NCI-H69 (cell line): ENCODE measurements around the gene POLD2.

Experiments
- DNase-seq: peaks from one replicate; lab custom pipeline; 2025; lab: John Stamatoyannopoulos, UW

Gene POLD2

DNA sequence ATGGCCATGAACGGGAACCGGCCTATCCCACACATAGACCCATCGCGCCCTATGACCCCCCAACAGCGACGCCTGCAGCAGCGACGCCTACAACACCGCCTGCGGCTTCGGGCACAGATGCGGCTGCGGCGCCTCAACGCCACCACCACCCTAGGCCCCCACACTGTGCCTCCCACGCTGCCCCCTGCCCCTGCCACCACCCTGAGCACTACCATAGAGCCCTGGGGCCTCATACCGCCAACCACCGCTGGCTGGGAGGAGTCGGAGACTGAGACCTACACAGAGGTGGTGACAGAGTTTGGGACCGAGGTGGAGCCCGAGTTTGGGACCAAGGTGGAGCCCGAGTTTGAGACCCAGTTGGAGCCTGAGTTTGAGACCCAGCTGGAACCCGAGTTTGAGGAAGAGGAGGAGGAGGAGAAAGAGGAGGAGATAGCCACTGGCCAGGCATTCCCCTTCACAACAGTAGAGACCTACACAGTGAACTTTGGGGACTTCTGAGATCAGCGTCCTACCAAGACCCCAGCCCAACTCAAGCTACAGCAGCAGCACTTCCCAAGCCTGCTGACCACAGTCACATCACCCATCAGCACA, 9.5 kb downstream of the POLD2 start:
- no peak for DNase-seq

DNA sequence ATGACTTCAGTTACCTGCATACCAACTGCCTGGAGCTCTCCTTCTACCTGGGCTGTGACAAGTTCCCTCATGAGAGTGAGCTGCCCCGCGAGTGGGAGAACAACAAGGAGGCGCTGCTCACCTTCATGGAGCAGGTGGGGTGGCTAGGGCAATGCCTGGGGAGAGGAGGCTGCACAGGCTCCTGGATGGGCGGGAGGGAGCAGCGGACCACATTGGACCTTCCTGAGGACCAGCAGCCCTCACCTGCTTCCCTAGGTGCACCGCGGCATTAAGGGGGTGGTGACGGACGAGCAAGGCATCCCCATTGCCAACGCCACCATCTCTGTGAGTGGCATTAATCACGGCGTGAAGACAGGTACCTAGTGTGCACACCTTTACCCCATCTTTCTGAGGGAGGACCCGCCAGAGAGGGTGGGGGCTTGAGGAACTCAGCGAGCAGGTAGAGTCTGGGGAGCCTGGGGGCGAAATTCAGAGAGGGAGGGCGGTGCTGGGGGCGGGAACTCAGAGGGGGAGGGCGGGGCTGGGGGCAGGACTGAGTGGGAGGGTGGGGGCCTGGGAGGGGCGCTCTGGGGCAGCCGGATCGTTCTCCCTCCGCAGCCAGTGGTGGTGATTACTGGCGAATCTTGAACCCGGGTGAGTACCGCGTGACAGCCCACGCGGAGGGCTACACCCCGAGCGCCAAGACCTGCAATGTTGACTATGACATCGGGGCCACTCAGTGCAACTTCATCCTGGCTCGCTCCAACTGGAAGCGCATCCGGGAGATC, 10.2 kb downstream of the POLD2 start:
- no peak for DNase-seq

DNA sequence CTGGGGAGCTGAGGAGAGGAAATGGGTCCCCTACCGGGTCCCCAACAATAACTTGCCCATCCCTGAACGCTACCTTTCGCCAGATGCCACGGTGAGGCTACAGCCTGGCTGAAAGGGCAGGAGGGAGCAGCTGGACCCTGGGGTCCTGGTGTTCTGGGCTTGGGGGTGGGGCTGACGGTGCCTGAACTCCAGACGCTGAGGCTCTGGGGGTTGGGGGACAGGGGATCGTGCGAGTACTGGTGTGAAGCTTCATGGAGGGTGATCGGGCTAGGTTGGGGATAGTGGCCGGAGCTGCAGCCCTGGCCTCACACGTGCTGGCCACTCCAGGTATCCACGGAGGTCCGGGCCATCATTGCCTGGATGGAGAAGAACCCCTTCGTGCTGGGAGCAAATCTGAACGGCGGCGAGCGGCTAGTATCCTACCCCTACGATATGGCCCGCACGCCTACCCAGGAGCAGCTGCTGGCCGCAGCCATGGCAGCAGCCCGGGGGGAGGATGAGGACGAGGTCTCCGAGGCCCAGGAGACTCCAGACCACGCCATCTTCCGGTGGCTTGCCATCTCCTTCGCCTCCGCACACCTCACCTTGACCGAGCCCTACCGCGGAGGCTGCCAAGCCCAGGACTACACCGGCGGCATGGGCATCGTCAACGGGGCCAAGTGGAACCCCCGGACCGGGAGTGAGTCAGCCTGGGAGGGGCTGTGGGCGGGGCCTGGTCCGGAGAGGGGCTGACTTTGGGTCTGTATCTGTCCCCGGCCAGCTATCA, 10.9 kb downstream of the POLD2 start:
- DNase-seq: no peak

DNA sequence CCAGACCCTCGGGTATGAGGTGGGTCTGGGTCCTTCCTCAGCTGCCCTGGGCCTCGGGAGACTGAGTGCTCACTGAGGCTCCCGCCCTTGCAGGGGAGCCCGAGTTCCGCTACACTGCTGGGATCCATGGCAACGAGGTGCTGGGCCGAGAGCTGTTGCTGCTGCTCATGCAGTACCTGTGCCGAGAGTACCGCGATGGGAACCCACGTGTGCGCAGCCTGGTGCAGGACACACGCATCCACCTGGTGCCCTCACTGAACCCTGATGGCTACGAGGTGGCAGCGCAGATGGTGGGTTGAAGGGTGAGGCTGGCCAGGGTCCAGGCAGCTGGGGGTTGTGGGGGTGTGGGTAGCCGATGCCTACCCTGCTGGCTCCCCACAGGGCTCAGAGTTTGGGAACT, 11.6 kb downstream of the POLD2 start:
- no peak for DNase-seq

DNA sequence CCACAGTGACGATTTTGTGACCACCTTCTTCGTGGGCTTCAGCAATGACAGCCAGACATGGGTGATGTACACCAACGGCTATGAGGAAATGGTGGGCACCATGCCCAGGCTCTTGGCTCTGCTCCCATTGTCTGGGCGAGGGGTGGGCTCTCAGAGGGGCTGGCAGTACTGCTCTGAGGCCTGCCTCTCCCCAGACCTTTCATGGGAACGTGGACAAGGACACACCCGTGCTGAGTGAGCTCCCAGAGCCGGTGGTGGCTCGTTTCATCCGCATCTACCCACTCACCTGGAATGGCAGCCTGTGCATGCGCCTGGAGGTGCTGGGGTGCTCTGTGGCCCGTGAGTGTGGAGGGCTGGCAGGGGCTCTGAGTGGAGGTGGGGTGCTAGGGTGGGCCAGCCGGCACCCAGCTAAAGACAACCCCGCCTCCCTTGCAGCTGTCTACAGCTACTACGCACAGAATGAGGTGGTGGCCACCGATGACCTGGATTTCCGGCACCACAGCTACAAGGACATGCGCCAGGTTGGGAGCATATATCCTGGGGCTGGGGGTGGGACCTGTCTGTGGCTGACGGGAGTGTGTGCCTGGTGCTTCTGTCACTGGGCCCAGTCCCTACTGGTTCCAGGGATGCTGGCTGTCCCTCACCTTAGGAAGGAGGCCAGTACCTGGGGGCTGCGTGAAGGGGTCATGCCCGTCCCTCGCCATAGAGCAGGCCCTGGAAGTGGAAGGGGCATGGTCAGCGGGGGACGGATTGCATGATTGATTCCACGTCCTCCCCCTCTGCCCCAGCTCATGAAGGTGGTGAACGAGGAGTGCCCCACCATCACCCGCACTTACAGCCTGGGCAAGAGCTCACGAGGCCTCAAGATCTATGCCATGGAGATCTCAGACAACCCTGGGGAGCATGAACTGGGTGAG, 12.4 kb downstream of the POLD2 start:
- DNase-seq: no peak

DNA sequence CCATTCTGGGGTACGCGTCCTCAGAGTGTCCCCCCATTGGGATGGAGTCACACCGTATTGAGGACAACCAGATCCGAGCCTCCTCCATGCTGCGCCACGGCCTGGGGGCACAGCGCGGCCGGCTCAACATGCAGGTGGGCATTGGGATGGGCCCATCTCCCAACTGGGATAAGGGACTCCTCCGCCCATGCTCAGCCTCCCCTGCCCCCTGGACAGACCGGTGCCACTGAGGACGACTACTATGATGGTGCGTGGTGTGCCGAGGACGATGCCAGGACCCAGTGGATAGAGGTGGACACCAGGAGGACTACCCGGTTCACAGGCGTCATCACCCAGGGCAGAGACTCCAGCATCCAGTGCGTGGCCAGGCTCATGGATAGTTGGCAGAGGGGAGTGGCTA, 13.4 kb downstream of the POLD2 start:
- DNase-seq: no peak

DNA sequence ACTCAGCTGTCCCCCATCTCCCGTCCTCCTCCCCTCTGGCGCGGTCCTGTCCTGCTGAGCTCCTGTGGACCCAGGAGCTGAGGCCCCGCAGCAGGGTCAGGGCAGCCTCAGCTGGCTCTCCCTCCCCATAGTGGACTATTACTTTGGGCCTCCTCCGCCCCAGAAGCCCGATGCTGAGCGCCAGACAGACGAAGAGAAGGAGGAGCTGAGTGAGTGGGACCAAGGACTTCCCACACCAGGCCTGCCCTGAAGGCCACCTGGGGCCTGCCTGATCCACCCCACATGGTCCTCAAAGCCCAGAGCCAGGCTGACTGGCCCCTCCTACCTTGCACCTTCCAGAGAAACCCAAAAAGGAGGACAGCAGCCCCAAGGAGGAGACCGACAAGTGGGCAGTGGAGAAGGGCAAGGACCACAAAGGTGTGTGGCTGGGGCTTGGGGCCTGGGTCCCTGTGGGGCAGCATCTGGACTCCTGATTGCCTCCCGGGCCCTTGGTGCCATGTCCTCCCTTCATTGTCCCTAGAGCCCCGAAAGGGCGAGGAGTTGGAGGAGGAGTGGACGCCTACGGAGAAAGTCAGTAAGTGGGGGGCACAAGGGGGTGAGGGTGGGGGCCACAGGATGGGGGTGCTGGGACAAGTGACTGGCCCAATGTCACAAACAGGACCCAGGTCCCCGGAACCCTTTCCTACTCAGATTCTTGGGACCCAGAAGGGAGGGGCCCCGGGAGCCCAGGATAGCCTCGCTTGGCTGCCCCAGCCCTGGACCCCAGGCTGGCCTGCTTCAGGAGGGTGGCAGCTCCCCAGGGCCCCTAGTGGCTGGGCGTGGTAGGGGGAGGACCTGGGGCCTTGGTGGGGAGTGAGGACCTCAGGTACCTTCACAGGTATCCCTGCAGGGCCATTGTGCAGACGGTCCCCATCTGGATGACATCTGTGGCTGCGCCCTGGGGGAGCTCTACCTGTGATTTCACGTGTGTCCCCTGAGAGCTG, 14.3 kb downstream of the POLD2 start:
- DNase-seq: no peak

DNA sequence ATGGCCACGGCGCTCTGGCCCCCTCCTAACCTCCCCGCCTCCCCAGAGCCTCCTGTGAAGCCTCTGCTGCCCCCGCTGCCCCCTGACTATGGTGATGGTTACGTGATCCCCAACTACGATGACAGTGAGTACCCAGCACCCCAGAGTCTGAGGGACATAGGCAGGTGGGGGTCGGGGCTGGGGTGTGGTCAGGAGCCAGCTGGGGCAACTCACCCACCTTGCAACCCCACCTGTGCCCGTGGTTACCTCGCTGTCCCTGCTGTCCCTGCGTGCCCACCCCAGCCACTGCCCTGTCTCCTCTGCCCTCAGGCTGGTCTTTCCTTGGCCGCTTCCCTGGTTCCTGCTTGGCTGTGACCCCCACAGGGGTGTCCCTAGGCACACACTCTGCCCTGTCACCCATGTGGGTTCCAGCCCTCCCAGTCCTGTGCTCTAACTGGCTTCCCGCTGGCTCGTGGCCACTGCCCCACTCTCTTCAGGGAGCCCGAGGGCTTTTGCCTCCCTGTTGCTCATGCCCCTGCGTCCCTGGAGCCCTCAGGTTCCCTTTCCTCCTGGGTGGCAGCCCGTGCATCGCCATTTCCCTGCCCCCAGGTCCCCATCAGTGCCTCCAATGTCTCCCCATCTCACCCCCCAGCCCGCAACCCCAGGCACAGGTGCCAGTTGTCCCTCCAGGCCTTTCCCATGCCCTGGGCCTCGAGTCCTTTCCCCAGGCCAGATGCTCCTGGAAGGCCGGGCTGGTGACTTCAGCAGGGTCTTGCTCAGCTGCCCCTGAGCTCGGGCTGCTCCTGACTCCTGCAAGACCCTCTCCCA, 15.2 kb downstream of the POLD2 start:
- DNase-seq: no peak

DNA sequence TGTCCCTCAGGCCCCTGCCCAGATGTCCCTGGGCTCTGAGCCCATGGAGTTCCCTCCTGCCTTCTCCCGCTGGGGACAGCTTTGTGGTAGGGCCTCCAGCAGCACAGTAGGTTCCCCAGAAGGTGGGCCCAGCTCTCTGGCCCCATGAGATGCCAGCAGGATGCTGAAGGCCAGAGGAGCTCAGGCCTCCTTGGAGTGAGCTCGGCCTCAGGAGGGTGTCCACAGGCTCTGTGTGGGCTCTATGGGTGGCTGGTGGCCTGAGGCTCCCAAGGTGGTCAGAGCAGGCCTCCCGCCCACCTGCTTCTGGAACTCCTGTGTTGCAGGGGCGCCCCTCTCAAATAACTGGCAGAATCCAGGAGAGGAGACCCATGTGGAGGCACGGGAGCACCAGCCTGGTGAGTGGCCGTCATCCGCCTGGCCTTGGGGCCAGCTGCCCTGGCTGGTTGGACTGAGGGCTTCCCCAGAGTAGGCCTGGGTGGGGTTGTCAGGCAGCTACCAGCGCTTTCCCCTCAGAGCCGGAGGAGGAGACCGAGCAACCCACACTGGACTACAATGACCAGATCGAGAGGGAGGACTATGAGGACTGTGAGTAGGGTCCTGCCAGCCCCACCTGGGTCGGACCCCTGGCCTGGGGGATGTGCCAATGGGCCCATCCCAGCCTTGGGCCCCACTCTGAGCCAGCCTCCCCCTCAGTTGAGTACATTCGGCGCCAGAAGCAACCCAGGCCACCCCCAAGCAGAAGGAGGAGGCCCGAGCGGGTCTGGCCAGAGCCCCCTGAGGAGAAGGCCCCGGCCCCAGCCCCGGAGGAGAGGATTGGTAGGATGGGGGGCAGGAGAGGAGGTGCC, 16.0 kb downstream of the POLD2 start:
- DNase-seq: no peak

DNA sequence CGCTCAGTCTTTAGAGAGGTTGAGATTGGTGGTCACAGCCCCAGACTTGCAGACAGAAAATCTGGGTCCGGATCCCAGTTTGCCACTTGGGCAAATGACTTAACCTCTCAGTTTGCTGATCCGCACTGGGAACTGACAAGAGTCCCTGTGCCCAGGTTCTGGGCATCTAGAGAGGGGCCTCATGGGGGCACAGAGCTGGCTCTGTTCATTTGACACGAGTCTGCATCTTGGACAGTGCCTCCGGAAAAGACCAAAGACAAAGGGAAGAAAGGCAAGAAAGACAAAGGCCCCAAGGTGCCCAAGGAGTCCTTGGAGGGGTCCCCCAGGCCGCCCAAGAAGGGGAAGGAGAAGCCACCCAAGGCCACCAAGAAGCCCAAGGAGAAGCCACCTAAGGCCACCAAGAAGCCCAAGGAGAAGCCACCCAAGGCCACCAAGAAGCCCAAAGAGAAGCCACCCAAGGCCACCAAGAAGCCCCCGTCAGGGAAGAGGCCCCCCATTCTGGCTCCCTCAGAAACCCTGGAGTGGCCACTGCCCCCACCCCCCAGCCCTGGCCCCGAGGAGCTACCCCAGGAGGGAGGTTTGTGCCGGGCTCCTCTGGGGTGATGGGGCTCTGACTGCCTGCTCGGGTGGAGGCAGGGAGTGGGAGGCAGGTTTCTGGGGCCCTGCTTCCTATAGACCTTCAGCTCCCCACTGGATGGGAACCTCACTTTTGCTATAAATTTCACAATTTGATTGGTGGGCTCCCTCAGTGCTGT, 16.9 kb downstream of the POLD2 start:
- DNase-seq: no peak

DNA sequence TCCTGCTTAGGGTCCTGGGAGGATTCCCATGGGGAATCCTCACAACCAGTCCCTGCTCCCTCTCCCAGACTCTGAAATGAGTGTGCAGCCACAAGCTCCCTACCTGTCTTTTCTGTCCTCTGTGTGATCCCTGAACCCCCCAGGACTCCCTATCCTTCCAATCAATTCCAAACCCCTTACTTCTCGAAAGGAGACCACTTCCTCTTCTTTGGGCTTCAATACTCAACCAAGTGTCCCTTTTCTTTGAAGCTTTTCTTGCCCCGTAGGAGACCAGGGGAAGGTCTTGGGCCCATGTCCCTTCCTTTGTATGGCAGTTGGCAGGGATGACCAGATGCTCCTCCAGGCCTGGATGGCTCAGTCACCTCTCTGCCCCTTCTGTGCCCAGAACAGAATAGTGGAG, 17.5 kb downstream of the POLD2 start:
- no peak for DNase-seq

DNA sequence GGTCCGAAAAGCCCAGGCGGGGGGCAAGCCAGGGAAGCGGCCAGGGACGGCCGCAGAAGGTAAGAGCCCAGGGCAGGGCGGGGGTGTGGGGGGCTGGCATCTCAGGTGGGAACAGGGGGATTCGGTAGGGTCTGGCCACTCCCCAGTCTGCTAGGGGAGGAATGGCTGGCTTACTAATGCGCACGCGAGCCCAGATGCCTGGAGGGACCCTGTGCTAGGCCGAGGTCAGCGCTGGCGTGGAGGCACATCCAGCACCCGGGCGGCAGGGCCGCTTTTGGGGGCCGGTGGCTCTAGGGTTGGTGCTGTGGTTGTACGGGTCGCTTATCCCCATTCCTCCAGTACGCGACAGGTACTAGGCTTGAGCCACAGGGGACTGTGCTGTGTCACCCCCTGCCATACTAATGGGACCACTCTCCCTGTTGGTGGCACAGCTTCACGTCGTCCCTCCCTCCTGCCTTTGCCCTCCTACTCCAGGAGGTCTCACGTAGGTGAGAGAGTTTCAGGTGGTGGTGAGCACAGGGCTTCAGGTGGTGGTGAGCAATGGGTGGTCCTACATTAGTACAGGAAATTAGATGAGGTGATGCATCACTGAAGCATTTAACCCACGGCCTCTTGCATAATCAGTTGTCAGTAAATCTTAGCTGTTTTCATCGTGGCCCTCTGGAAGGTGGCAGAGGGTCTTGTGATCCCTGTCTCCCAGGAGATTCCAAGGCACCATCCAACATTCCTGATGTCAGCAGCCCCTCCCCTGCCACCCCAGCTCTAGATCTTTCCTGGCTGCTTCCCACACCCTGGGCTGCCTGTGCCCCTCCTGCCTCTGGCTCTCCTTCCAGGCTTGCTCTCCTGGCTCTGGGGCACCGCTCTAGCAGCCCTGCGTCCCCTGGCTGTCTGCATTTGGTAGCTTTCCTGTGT, 18.2 kb downstream of the POLD2 start:
- peak; percentile 67 for DNase-seq

DNA sequence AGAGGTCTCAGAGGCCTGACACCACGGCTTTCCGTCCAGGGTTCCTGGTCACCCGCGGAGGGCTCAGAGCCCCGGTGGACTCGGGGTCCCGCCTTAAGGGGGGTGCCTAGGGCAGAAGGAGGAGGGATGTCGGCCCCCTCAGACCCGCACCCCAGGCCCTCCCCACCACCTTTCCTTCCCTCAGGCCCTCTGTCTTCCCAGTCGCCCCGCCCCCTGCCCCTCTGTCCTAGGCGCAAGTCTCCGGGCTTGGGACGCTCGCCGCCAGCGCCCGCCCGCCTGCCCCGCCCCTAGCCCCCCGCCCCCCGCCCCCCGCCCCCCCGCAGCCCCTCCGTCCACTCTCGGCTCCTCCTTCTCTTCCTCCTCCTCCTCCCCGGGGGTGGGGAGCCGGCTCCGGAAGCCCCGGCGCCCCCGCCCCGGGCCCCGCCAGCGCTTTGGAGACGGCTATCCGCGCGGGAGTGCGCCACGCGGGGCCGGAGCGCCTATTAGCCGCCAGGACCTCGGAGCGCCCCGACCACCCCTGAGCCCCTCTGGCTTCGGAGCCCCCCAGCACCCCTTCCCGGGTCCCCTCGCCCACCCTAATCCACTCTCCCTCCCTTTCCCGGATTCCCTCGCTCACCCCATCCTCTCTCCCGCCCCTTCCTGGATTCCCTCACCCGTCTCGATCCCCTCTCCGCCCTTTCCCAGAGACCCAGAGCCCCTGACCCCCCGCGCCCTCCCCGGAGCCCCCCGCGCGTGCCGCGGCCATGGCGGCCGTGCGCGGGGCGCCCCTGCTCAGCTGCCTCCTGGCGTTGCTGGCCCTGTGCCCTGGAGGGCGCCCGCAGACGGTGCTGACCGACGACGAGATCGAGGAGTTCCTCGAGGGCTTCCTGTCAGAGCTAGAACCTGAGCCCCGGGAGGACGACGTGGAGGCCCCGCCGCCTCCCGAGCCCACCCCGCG, 19.2 kb downstream of the POLD2 start, which contains the start of gene AEBP1:
Gene AEBP1 (plus strand): TSS at position 423 of the 937 bp plus-strand sequence. CDS start 321 bp downstream, at position 744.
- peak; percentile 86 for DNase-seq

DNA sequence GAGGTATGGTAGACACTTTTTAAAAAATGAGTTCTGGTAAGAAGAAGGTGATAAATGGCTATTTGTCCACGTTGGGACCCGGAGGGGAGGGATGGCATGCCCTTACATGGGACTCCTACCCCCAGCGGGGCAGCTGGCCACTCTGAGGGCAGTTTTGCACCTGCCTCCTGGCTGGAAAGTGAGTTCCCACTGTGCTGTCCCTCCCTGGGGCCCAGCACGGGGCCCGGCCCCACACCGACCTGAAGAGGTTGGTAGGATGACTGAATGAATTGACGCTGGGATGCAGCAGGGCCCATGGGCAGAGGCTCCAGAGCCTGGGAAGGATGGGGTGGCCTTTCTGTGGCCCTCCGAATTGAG, 19.8 kb downstream of the POLD2 start:
- DNase-seq: no peak

DNA sequence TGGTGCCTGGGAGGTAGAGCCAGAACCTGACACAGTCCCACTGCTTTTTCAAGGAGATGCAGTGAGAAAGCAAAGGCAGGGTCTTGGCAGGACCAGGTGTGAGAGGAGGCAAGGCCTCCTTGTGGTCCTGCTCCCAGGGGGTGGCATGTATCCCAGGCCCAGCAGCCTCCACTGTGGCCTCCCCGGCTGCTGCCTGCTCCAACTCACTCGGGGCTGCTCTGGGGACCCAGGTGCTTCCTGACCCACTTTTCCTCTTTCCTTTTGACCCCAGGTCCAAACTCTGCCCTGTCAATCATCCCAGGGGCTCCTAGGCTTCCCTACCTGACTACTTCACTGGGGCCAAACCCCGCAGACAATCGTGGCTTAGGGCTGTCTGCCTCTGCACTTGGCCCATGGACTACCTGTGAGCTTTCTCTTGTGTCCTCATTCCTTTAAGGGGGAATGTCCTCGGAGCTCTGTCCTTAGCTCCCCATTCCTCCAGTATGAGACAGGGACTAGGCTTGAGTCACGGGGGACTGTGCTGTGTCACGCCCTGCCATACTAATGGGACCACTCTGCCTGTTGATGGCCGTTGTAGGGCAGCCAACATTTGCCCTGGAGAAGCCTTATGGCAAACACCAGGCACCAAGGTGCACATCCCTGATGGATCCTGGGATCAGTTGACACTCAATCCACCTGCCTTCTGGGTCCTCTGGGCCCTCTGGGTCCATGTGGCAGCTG, 20.3 kb downstream of the POLD2 start:
- DNase-seq: no peak
